AG09309 (cell line): ENCODE measurements around the gene FBXO21.
"Not testable (repeated sequence)": the region's sequence is repeated elsewhere in the genome, so short reads cannot be mapped to it uniquely, and the experiment has no call there.

Source experiments
- DNase-seq: peaks from one replicate; pipeline ENCODE4 v3.0.0-alpha.2; 2010; ENCODE audit warnings: low read depth
- H3K4me3 ChIP-seq: 2 replicates; pipeline ENCODE4 v1.5.1; 2011; ENCODE audit warnings: mild to moderate bottlenecking, low read depth, low read length, moderate library complexity; ENCODE audit not compliant: control insufficient read depth
- CTCF ChIP-seq: IDR thresholded peaks from 2 replicates; pipeline ENCODE4 v1.5.1; 2011; ENCODE audit warnings: mild to moderate bottlenecking, low read depth, low read length, inconsistent platforms; ENCODE audit not compliant: insufficient read depth, control insufficient read depth; ENCODE audit errors: missing control alignments

Gene FBXO21

GRCh38 chr12:117188961-117189724, 1.1 kb downstream of the FBXO21 start:
- TF ChIP-seq CTCF: no peak
- peak overlapping the region; percentile 88 for H3K4me3 ChIP-seq
- peak; percentile 24 for DNase-seq

- no peak overlapping the region for H3K4me3 ChIP-seq
- DNase-seq: no peak
- no peak for TF ChIP-seq CTCF
Measured at GRCh38 chr12:117188121-117188665, 2.1 kb downstream of the FBXO21 start.

DNA sequence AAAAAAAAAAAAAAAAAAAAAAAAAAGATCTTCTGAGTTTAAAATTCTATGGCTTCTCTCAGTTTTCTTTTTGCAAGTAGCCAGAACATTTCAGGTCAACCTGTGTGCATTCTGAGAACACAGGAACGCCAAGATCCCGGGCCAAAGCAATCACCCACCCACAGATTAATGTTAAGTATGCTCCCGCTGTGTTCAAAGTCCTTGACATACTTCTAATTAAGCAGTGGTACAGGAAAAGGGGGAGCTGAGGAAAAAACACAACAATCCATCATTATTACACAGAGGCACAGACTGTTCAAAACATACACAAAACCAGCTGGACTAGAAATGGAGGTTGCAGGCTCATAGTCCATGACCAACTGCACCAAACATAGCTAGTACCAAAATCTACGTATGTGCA, 2.8 kb downstream of the FBXO21 start:
- no peak overlapping the region for H3K4me3 ChIP-seq
- TF ChIP-seq CTCF: no peak
- no peak for DNase-seq

GRCh38 chr12:117182866-117183265, 7.4 kb downstream of the FBXO21 start:
- TF ChIP-seq CTCF: no peak
- no peak for DNase-seq
- H3K4me3 ChIP-seq: no peak overlapping the region

GRCh38 chr12:117181468-117181843, 8.8 kb downstream of the FBXO21 start:
- H3K4me3 ChIP-seq, DNase-seq: not testable (repeated sequence)

- TF ChIP-seq CTCF: no peak
- H3K4me3 ChIP-seq: no peak overlapping the region
- DNase-seq: no peak
Measured at GRCh38 chr12:117180758-117181467, 9.4 kb downstream of the FBXO21 start.

DNA sequence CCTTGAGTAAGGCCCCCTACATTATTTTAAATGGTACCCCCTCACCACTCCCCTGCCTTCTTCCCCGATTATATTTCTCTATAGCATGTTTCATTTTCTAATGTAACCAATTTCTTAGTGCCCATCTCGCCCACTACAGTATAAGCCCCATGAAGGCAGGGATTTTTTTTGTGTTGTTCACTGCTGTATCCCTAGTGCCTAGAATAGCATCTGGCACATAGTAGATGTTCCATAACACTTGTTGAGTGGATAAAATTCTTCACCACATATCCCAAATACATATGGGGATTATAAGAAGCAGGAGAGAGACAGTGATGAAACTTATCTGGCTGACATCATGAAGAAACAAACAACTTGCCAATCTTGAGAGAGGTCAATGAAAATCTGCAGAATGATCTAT, 11.5 kb downstream of the FBXO21 start:
- H3K4me3 ChIP-seq: no peak overlapping the region
- TF ChIP-seq CTCF: no peak
- no peak for DNase-seq
